ENCODE measurements around the gene WDFY3. TPM values are rescaled to one million over a fixed set of nuclear protein-coding genes. Genes with fewer than 3 reads are reported as not detected.

WDFY3 gene
- total RNA-seq, 4 donors from 2014 or later = 77.9 to 149 (median 98.3) TPM

DNA sequence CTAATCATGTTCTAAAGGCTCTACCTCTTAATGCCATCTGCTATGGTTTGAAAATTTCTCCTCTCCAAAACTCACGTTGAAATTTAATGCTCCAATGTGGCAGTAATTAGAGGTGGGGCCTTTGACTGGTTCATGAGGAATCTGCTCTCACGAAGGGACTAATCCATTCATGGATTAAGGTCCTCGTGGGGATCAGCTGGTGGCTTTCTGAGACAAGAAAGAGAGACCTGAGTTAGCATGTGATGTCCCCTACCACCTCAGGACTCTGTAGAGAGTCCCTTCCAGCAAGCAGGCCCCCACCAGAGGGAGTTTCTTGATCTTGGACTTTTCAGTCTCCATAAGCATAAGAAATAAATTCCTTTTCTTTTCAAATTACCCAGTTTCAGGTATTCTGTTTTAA, 65.3 kb downstream of the WDFY3 start:
- TF ChIP-seq, protein P1, sequence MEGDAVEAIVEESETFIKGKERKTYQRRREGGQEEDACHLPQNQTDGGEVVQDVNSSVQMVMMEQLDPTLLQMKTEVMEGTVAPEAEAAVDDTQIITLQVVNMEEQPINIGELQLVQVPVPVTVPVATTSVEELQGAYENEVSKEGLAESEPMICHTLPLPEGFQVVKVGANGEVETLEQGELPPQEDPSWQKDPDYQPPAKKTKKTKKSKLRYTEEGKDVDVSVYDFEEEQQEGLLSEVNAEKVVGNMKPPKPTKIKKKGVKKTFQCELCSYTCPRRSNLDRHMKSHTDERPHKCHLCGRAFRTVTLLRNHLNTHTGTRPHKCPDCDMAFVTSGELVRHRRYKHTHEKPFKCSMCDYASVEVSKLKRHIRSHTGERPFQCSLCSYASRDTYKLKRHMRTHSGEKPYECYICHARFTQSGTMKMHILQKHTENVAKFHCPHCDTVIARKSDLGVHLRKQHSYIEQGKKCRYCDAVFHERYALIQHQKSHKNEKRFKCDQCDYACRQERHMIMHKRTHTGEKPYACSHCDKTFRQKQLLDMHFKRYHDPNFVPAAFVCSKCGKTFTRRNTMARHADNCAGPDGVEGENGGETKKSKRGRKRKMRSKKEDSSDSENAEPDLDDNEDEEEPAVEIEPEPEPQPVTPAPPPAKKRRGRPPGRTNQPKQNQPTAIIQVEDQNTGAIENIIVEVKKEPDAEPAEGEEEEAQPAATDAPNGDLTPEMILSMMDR (IDR thresholded peaks at IDR 0.05) = no peak
- ATAC-seq (ENCODE audit: low FRiP score) (no peak), DNase-seq (ENCODE audit: low spot score) (no peak)

GRCh38 chr4:84899616-84900015, 66.9 kb downstream of the WDFY3 start:
- TF ChIP-seq, protein P1 (IDR thresholded peaks at IDR 0.05) = no peak
- no peak for DNase-seq (ENCODE audit: low spot score)
- ATAC-seq (ENCODE audit: low FRiP score) = no peak

- TF ChIP-seq, protein P1 (IDR thresholded peaks at IDR 0.05) = no peak
Measured at GRCh38 chr4:84897516-84897915, 69.0 kb downstream of the WDFY3 start.

GRCh38 chr4:84895283-84895682, 71.2 kb downstream of the WDFY3 start:
- TF ChIP-seq, protein P1 (IDR thresholded peaks at IDR 0.05) = no peak
- no peak for ATAC-seq (ENCODE audit: low FRiP score)
- DNase-seq (ENCODE audit: low spot score) = no peak

More at GRCh38 chr4:84897516-84897915, 69.0 kb downstream of the WDFY3 start:
- no peak for ATAC-seq (ENCODE audit: low FRiP score)
- no peak for DNase-seq (ENCODE audit: low spot score)

- ATAC-seq (ENCODE audit: low FRiP score) = no peak
- no peak for DNase-seq (ENCODE audit: low spot score)
- TF ChIP-seq, protein P1 (IDR thresholded peaks at IDR 0.05) = no peak
Measured at GRCh38 chr4:84894621-84895020, 71.9 kb downstream of the WDFY3 start.

GRCh38 chr4:84892950-84893349, 73.5 kb downstream of the WDFY3 start:
- TF ChIP-seq, protein P1 (IDR thresholded peaks at IDR 0.05) = no peak
- DNase-seq (ENCODE audit: low spot score) = no peak
- no peak for ATAC-seq (ENCODE audit: low FRiP score)

- no peak for ATAC-seq (ENCODE audit: low FRiP score)
- TF ChIP-seq, protein P1 (IDR thresholded peaks at IDR 0.05) = no peak
- DNase-seq (ENCODE audit: low spot score) = no peak
Measured at GRCh38 chr4:84887824-84888223, 78.7 kb downstream of the WDFY3 start.

Measured in omental fat pad (tissue), 4 donors.